ENCODE results near the gene TPST1. TPM values are rescaled to one million over a fixed set of nuclear protein-coding genes. Genes with fewer than 3 reads are reported as not detected.

The TPST1 gene
- total and polyA plus RNA-seq, 9 of the 15 experiments (the other 6 are each of a cell fraction or from before 2014, with no cell fraction given) = 0.15 to 2.2 (median 0.53) TPM

- in situ Hi-C loops (cut with MboI) = no loop called here
- no peak overlapping the region for H3K27ac ChIP-seq (ENCODE audit: extremely low read depth, low read depth, low read length)
- H4K20me1 ChIP-seq (replicated peaks; ENCODE audit: control insufficient read depth, insufficient read depth, low read length) = no peaks in the 10 kb centered on the region
- ATAC-seq (no peak), FAIRE-seq (no peak), DNase-seq (ENCODE audit: extremely low read depth in 1 of 4, low spot score in 3 of 4) (no peak)
- no peak overlapping the region for H3K4me2 ChIP-seq (ENCODE audit: insufficient read depth, low read length)
- H3K4me3 ChIP-seq = no peak overlapping the region
- H3K36me3 ChIP-seq (ENCODE audit: control insufficient read depth, insufficient read depth, low read length) = peaks cover 5% of the 10 kb centered on the region; the same call in 2 of the 3 replicates
- no peak overlapping the region for H2AFZ ChIP-seq (ENCODE audit: low read depth, low read length)
- BruUV-seq (replicated peaks) = no TSS peak
- intact Hi-C loops (cut with micrococcal nuclease) = no loop called here
- TF ChIP-seq NCOA6 (IDR thresholded peaks at IDR 0.05) = no peak
- TF ChIP-seq IRF9 (tag; IDR thresholded peaks at IDR 0.05) = no peak
- no peak for TF ChIP-seq POLR2G (IDR thresholded peaks at IDR 0.05; ENCODE audit: low read depth, low read length)
- no peak for TF ChIP-seq ZNF668 (CRISPR knock-in tag; IDR thresholded peaks at IDR 0.05)
- no peak for TF ChIP-seq HNRNPLL (IDR thresholded peaks at IDR 0.05; ENCODE audit: low read depth, low read length, poor library complexity, severe bottlenecking)
- no peak for TF ChIP-seq TAF7 (tag; IDR thresholded peaks at IDR 0.05)
- no peak for TF ChIP-seq KDM5B (IDR thresholded peaks at IDR 0.05; ENCODE audit: insufficient replicate concordance, low read depth, low read length)
- TF ChIP-seq TAF15 (IDR thresholded peaks at IDR 0.05; ENCODE audit: low read depth, low read length) = no peak
- TF ChIP-seq ZNF224 (CRISPR knock-in tag; IDR thresholded peaks at IDR 0.05) = no peak
- TF ChIP-seq HDAC1 (IDR thresholded peaks at IDR 0.05) = no peak
- no peak for TF ChIP-seq PKNOX1 (IDR thresholded peaks at IDR 0.05)
- no peak for TF ChIP-seq ADNP (tag; IDR thresholded peaks at IDR 0.05)
- TF ChIP-seq ZNF263 (CRISPR knock-in tag; IDR thresholded peaks at IDR 0.05; ENCODE audit: borderline replicate concordance) = no peak
- TF ChIP-seq ELF2 (CRISPR knock-in tag; IDR thresholded peaks at IDR 0.05) = no peak
- TF ChIP-seq RBM34 (IDR thresholded peaks at IDR 0.05; ENCODE audit: borderline replicate concordance, insufficient read depth, low read length) = no peak
- TF ChIP-seq ZNF780A (CRISPR knock-in tag; IDR thresholded peaks at IDR 0.05) = no peak
- TF ChIP-seq ZFP30 (CRISPR knock-in tag; IDR thresholded peaks at IDR 0.05; ENCODE audit: borderline replicate concordance) = no peak
- TF ChIP-seq FOXM1 (IDR thresholded peaks at IDR 0.05; ENCODE audit: low read depth) = no peak
- no peak for TF ChIP-seq FOXM1 (CRISPR knock-in tag; IDR thresholded peaks at IDR 0.05; ENCODE audit: low read depth)
- TF ChIP-seq TFAP4 (CRISPR knock-in tag; IDR thresholded peaks at IDR 0.05; ENCODE audit: borderline replicate concordance) = no peak
- H3K9ac ChIP-seq (ENCODE audit: insufficient read depth in 1 of 2, low read depth in 2 of 2, low read length in 2 of 2) = no peak overlapping the region
- H3K79me2 ChIP-seq (ENCODE audit: control insufficient read depth, insufficient read depth, low read length) = no peaks in the 10 kb centered on the region
- H3K4me1 ChIP-seq (replicated peaks in 1 of 2; ENCODE audit: control insufficient read depth in 2 of 2, insufficient read depth in 2 of 2, low read length in 2 of 2) = no peaks in the 10 kb centered on the region
- no peaks in the 10 kb centered on the region for H3K9me1 ChIP-seq (ENCODE audit: control insufficient read depth, insufficient read depth, low read length)
- H3K9me3 ChIP-seq (replicated peaks; ENCODE audit: control insufficient read depth, insufficient read depth, low read depth, low read length) = peaks cover 3% of the 10 kb centered on the region; the same call in 1 of the 2 replicates
- 47% methylated on average over 1 of the region's 1 CpG for WGBS (ENCODE audit: insufficient coverage, low coverage, missing lambda C conversion rate)
- H3K27me3 ChIP-seq (ENCODE audit: control insufficient read depth in 2 of 2, insufficient read depth in 2 of 2, low read length in 2 of 2) = no peaks in the 10 kb centered on the region
- ChIA-PET CTCF (ENCODE audit: low intra/inter-chr PET ratio) (no interaction called here), POLR2A (interaction anchor here (0.6 kb wide), 2 partner anchors 42 to 653 kb away, joined by 3 to 4 read pairs; no protein-coding TSS in a partner anchor)
Measured at GRCh38 chr7:66163186-66163610, 41.9 kb upstream of the TPST1 start.

Data from K562 (cell line).